CD4-positive, alpha-beta memory T cell (primary cell): Measurements from ENCODE around the gene BTK. TPM values are rescaled to one million over a fixed set of nuclear protein-coding genes. Genes with fewer than 3 reads are reported as not detected.
A peak's percentile ranks its signal among the peaks of the same experiment; 100 is the strongest.

Source experiments
- CTCF ChIA-PET: fragments of 350-600 bp; sonication (Branson Sonifier 250); formaldehyde crosslinking; loops from one replicate; lab custom pipeline; 2021; ENCODE audit warnings: inconsistent platforms; ENCODE audit not compliant: partially characterized antibody; lab: Charles Lee
- POLR2A ChIA-PET: fragments of 350-600 bp; sonication (Branson Sonifier 250); formaldehyde crosslinking; loops from one replicate; lab custom pipeline; 2021; ENCODE audit not compliant: partially characterized antibody; lab: Charles Lee
- DNase-seq, 5 donors: peaks; one replicate each; pipeline versions ENCODE4 v3.0.0 to v3.0.0-alpha.2; 2020 to 2022; ENCODE audit warnings: mixed read lengths in 1 of 5
- H3K27ac ChIP-seq: one replicate; pipeline ENCODE4 v1.7.0; 2013; ENCODE audit warnings: low read depth, low read length
- H3K27me3 ChIP-seq: 2 replicates; pipeline ENCODE4 v1.7.0; 2013; ENCODE audit warnings: mild to moderate bottlenecking, low read length, moderate library complexity; ENCODE audit not compliant: insufficient read depth
- H3K36me3 ChIP-seq: 2 replicates; pipeline ENCODE4 v1.7.0; 2013; ENCODE audit warnings: mild to moderate bottlenecking, low read length, moderate library complexity; ENCODE audit not compliant: insufficient read depth
- H3K4me1 ChIP-seq: 2 replicates; pipeline ENCODE4 v1.7.0; 2013; ENCODE audit warnings: mild to moderate bottlenecking, low read length, moderate library complexity; ENCODE audit not compliant: insufficient read depth
- H3K4me3 ChIP-seq, 2 donors: one replicate each; pipeline ENCODE4 v1.7.0; 2013; ENCODE audit warnings: low read length in 2 of 2, mild to moderate bottlenecking in 1 of 2
- H3K9me3 ChIP-seq, 2 donors: one replicate each; pipeline ENCODE4 v1.7.0; 2013; ENCODE audit warnings: low read length in 2 of 2, control low read depth in 1 of 2; ENCODE audit not compliant: control insufficient read depth in 1 of 2
- H3K27ac Mint-ChIP-seq, 7 donors: one replicate each; pipeline ENCODE4 v1.8.0; 2020 to 2021; ENCODE audit warnings: mixed read lengths in 7 of 7, mild to moderate bottlenecking in 6 of 7, inconsistent platforms in 3 of 7, moderate library complexity in 3 of 7
- H3K27me3 Mint-ChIP-seq, 2 donors: one replicate each; pipeline ENCODE4 v1.8.0; 2020 to 2021; ENCODE audit warnings: mixed read lengths in 2 of 2
- H3K36me3 Mint-ChIP-seq, 2 donors: one replicate each; pipeline ENCODE4 v1.8.0; 2020 to 2021; ENCODE audit warnings: mixed read lengths in 2 of 2, inconsistent platforms in 1 of 2, mild to moderate bottlenecking in 1 of 2
- H3K4me1 Mint-ChIP-seq, 4 donors: one replicate each; pipeline ENCODE4 v1.8.0; 2020 to 2021; ENCODE audit warnings: mixed read lengths in 4 of 4, mild to moderate bottlenecking in 1 of 4
- H3K4me3 Mint-ChIP-seq, 8 donors: one replicate each; pipeline ENCODE4 v1.8.0; 2020 to 2021; ENCODE audit warnings: mixed read lengths in 8 of 8, mild to moderate bottlenecking in 7 of 8, moderate library complexity in 6 of 8, inconsistent platforms in 3 of 8
- H3K9me3 Mint-ChIP-seq, 8 donors: one replicate each; pipeline ENCODE4 v1.8.0; 2020 to 2021; ENCODE audit warnings: mixed read lengths in 8 of 8, mild to moderate bottlenecking in 5 of 8, inconsistent platforms in 3 of 8, moderate library complexity in 1 of 8
- intact Hi-C: fragments of 100-400 bp; cut with micrococcal nuclease; formaldehyde crosslinking; loops from one replicate; pipeline ENCODE4 v1.15.1; 2023
- polyA plus RNA-seq, 2 donors: library from polyadenylated mRNA; unstranded; fragments of 300-500 nt; fragmentation: Illumina TruSeq; gene quantifications; one replicate each; pipeline ENCODE4 v1.2.3, GENCODE V29; 2021
- total RNA-seq, 2 experiments: library from RNA; stranded (reverse); gene quantifications; one replicate each; pipeline ENCODE4 v1.2.3, GENCODE V29; 2021

The BTK gene
- total and polyA plus RNA-seq, 4 experiments from 2014 or later, result 1.1 to 1.9 (median 1.6) TPM; not detected in 1

DNA sequence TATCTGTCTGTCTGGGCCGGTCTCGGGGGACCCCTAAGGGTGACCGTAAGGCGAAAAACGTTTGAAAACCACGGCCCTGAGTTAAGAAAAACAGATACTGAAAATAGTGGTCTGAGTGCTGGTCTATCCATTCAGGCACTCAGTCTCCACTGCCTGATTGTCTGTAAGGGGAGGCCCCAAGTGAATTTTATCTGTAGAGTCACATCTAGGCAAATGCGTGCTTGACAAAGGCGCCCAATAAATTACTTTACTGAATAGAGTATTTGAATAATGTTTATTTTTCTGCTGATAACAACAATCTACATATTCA, 22.5 kb upstream of the BTK start:
- CTCF ChIA-PET, result no interaction called here
- peaks cover 0 to 4% (median 0%) of the 10 kb centered on the region in 8 donors for H3K9me3 Mint-ChIP-seq
- Histone ChIP-seq H3K27me3 (no peaks in the 10 kb centered on the region), H3K9me3 (no peaks in the 10 kb centered on the region), H3K4me3 (peak overlapping the region; percentile 69 to 79), H3K27ac (peak overlapping the region; percentile 97), H3K4me1 (peaks cover 27% of the 10 kb centered on the region), H3K36me3 (peaks cover 12% of the 10 kb centered on the region)
- POLR2A ChIA-PET, result interaction anchor here (1.0 to 2.5 kb wide), 3 partner anchors 9 to 524 kb away, joined by 3 to 16 read pairs (median 3); partner anchors contain the start of genes RPL36A and ZMAT1
- H3K27me3 Mint-ChIP-seq, result no peaks in the 10 kb centered on the region
- DNase-seq, result no peak
- H3K27ac Mint-ChIP-seq, result peak overlapping the region; percentile 95 to 99 (median 98)
- intact Hi-C loops, result loop anchor here (1.0 to 10.0 kb wide), 3 partner anchors 60 to 584 kb away; partner anchors contain the start of genes CSTF2 and TIMM8A
- H3K4me3 Mint-ChIP-seq, result peak overlapping the region; percentile 85 to 96 (median 94)
- peaks cover 10 to 33% of the 10 kb centered on the region in 2 donors for H3K36me3 Mint-ChIP-seq
- peaks cover 14 to 41% (median 25%) of the 10 kb centered on the region in 4 donors for H3K4me1 Mint-ChIP-seq

DNA sequence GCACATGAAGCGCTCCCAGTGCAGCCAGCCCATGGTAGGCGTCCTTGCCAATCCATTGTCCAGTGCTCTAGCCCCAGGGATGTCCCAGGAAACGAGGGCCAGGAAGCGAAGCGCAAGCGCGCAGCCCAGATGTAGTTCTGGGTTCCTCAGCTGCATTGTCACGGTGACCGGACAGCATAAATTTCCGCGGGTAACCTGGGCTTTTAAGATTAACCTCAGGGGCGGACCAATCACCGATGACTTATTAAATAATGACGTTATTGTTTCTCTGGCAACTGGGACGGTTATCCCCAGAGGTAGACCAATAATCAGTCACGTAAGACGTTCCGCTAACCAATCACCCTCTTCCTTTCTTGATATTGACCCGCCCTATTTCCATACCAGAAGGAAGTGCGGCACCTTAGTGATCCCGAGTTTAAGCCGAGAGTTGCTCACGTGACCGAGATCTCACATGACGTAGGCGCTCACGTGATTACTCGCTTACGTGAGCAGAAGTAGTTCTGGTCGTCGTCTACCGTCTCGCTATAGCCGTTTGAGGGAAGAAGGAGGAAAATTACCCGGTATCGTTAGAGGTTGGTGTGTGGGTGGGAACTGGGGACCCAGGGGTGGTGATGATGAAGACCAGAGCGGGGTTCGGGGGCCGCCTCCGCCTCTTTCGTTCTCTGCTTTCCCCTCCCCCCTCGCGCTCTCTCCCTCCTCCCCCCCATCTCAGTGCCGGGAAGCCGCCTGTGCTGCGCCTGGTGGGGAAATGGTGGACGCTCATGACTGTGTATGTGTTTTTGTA, 21.9 kb upstream of the BTK start, which contains the start of the genes GLA and HNRNPH2:
Gene GLA, minus strand, starts transcription at position 178 of the 784 bp plus-strand sequence. Its CDS starts 22 bp downstream, at position 156.
Gene HNRNPH2, plus strand, starts transcription at position 475 of the 784 bp plus-strand sequence. CDS start 3,767 bp downstream, outside the sequence.
- Mint-ChIP-seq H3K4me3 (peak within 1 kb of the TSS; percentile 85 to 96 (median 94)), H3K27me3 (no peaks in the 10 kb centered on the region), H3K9me3 (peaks cover 0 to 4% (median 0%) of the 10 kb centered on the region in 8 donors), H3K27ac (peak within 1 kb of the TSS; percentile 95 to 99 (median 98)), H3K36me3 (peaks cover 6 to 29% of the 10 kb centered on the region in 2 donors), H3K4me1 (peaks cover 14 to 36% (median 24%) of the 10 kb centered on the region in 4 donors)
- DNase-seq, result peak; percentile 85 to 96 (median 91)
- Histone ChIP-seq H3K9me3 (no peaks in the 10 kb centered on the region), H3K27ac (peak within 1 kb of the TSS; percentile 97), H3K4me1 (peaks cover 27% of the 10 kb centered on the region), H3K4me3 (peak within 1 kb of the TSS; percentile 89 to 99), H3K27me3 (no peaks in the 10 kb centered on the region), H3K36me3 (peaks cover 12% of the 10 kb centered on the region)
- POLR2A ChIA-PET, result interaction anchor here (1.3 to 2.5 kb wide), 5 partner anchors 10 to 524 kb away, joined by 3 to 16 read pairs (median 7); partner anchors contain the start of genes RPL36A, TIMM8A and ZMAT1
- intact Hi-C loops, result loop anchor here (1.0 to 10.0 kb wide), 4 partner anchors 18 to 583 kb away; partner anchors contain the start of genes CSTF2 and TIMM8A
- CTCF ChIA-PET, result interaction anchor here (1.5 kb wide), 1 partner anchor 17 kb away, joined by 9 read pairs; the partner anchor contains the start of gene RPL36A

DNA sequence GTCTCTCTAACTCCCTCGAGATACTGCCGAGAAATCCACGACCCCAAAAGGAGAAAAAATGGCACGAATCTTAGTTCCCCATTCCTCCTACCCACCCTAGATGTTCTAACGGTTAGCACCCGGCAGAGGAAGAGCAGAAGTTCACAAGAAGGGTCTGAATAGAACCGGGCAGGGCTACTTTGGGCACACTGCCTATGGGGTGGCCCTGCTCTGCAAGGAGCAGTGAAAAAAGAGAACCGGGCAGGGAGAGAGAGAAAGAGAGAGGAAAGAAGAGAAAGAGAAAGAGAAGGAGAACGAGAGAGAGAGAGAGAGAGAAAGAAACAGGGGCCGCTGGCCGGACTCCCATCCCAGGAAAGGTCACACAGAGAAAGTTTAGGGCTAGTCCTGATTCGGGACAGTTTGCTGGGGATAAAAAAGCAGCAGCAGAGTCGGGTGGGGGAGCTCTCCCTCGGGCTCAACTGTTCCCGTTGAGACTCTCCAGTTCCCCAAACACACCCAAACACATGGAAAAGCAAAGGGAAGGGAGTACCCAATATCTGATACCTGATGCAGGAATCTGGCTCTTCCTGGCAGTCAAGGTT, 21.3 kb upstream of the BTK start:
- H3K27me3 Mint-ChIP-seq, result no peaks in the 10 kb centered on the region
- peak overlapping the region; percentile 95 to 99 (median 98) for H3K27ac Mint-ChIP-seq
- peak overlapping the region; percentile 89 to 99 for H3K4me3 ChIP-seq
- POLR2A ChIA-PET, result interaction anchor here (1.3 to 2.5 kb wide), 5 partner anchors 11 to 524 kb away, joined by 3 to 16 read pairs (median 7); partner anchors contain the start of genes RPL36A, TIMM8A and ZMAT1
- peak overlapping the region; percentile 97 for H3K27ac ChIP-seq
- peaks cover 7% of the 10 kb centered on the region for H3K36me3 ChIP-seq
- peaks cover 27% of the 10 kb centered on the region for H3K4me1 ChIP-seq
- peak overlapping the region; percentile 85 to 96 (median 94) for H3K4me3 Mint-ChIP-seq
- no peaks in the 10 kb centered on the region for H3K27me3 ChIP-seq
- CTCF ChIA-PET, result interaction anchor here (1.5 kb wide), 1 partner anchor 17 kb away, joined by 9 read pairs; the partner anchor contains the start of gene RPL36A
- H3K36me3 Mint-ChIP-seq, result peaks cover 1 to 22% of the 10 kb centered on the region in 2 donors
- no peaks in the 10 kb centered on the region for H3K9me3 ChIP-seq
- peaks cover 0 to 4% (median 0%) of the 10 kb centered on the region in 8 donors for H3K9me3 Mint-ChIP-seq
- DNase-seq, result peak in 1 of 5 donors; percentile 9
- H3K4me1 Mint-ChIP-seq, result peaks cover 13 to 30% (median 20%) of the 10 kb centered on the region in 4 donors
- intact Hi-C loops, result loop anchor here (1.0 to 10.0 kb wide), 2 partner anchors 17 to 582 kb away; partner anchors contain the start of gene CSTF2

DNA sequence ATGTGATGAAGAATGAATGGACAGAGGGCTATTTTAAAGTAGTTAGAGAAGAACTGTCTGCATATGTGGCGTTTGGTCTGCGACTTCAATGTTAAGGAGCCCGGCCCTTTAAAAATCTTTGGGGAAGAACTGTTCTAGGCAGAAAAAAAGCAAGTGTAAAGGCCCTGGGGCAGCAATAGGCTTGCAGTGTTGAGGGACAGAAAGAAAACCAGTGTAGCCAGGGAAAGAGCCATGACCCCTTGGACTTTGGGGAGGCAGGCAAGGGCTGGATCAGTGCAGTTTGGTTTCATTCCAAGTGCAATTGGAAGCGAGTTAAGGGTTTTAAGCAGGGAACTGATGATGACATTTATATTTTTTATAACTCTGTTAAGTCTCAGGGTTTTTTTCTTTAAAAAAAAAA, 13.8 kb upstream of the BTK start:
- ChIA-PET CTCF (no interaction called here), POLR2A (no interaction called here)
- peaks cover 0 to 1% (median 0%) of the 10 kb centered on the region in 4 donors for H3K4me1 Mint-ChIP-seq
- Histone ChIP-seq H3K4me3 (no peak overlapping the region), H3K4me1 (no peaks in the 10 kb centered on the region), H3K36me3 (no peaks in the 10 kb centered on the region), H3K27ac (no peak overlapping the region), H3K27me3 (no peaks in the 10 kb centered on the region), H3K9me3 (no peaks in the 10 kb centered on the region)
- no peaks in the 10 kb centered on the region for H3K27me3 Mint-ChIP-seq
- no peak overlapping the region for H3K4me3 Mint-ChIP-seq
- no peak overlapping the region for H3K27ac Mint-ChIP-seq
- intact Hi-C loops, result loop anchor here (10.0 kb wide), 1 partner anchor 575 kb away; the partner anchor contains the start of gene CSTF2
- H3K9me3 Mint-ChIP-seq, result no peaks in the 10 kb centered on the region
- peaks cover 4 to 20% of the 10 kb centered on the region in 2 donors for H3K36me3 Mint-ChIP-seq
- no peak for DNase-seq

DNA sequence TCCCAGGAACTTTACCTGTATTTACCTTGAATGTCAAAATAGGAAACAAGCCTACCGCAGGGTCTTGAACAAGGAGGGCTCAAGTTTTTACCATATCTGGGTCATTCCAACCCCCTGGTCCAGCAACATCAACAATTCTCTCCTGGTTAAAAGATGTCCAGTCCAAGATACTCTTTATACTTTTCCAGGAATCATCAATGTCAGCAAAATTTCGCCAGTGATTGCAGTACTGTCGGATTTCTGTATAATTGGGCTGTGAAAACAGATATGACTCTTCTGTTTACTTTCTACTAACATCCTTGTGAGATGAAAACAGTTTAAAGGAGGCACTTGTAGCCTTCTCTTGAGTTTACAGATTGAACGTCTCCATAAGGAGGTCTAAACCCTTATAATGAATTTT, 12.7 kb upstream of the BTK start:
- H3K4me1 ChIP-seq, result no peaks in the 10 kb centered on the region
- H3K9me3 ChIP-seq, result no peaks in the 10 kb centered on the region
- no peak for DNase-seq
- Mint-ChIP-seq H3K27me3 (no peaks in the 10 kb centered on the region), H3K4me1 (peaks cover 0 to 2% (median under 1%) of the 10 kb centered on the region in 4 donors), H3K27ac (peak overlapping the region in 1 of 7 donors; percentile 37), H3K36me3 (peaks cover 4 to 20% of the 10 kb centered on the region in 2 donors), H3K4me3 (no peak overlapping the region), H3K9me3 (no peaks in the 10 kb centered on the region)
- H3K27me3 ChIP-seq, result no peaks in the 10 kb centered on the region
- intact Hi-C loops, result no loop called here
- ChIA-PET CTCF (no interaction called here), POLR2A (no interaction called here)
- no peaks in the 10 kb centered on the region for H3K36me3 ChIP-seq
- H3K27ac ChIP-seq, result no peak overlapping the region
- no peak overlapping the region for H3K4me3 ChIP-seq

DNA sequence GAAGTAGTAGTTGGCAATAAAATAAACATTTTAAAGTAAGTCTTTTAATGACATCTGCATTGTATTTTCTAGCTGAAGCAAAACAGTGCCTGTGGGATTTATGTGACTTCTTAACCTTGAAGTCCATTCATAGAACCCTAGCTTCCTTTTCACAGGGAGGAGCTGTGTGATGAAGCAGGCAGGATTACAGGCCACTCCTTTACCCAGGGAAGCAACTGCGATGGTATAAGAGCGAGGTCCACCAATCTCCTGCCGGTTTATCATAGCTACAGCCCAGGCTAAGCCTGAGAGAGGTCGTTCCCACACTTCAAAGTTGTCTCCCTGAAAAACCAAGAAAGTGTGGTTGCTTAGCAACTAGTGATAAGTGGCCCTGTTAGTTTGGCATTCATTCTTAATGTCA, 11.8 kb upstream of the BTK start:
- Histone ChIP-seq H3K27me3 (no peaks in the 10 kb centered on the region), H3K4me3 (no peak overlapping the region), H3K4me1 (no peaks in the 10 kb centered on the region), H3K27ac (no peak overlapping the region), H3K9me3 (no peaks in the 10 kb centered on the region), H3K36me3 (no peaks in the 10 kb centered on the region)
- Mint-ChIP-seq H3K4me3 (no peak overlapping the region), H3K27me3 (no peaks in the 10 kb centered on the region), H3K4me1 (peaks cover 0 to 12% (median 3%) of the 10 kb centered on the region in 4 donors), H3K27ac (no peak overlapping the region), H3K36me3 (peaks cover 4 to 27% of the 10 kb centered on the region in 2 donors), H3K9me3 (no peaks in the 10 kb centered on the region)
- ChIA-PET POLR2A (interaction anchor here (1.1 kb wide), 1 partner anchor 19 kb away, joined by 3 read pairs; no protein-coding TSS in a partner anchor), CTCF (no interaction called here)
- intact Hi-C loops, result no loop called here
- no peak for DNase-seq
